HG03135 (cell line): Measurements from ENCODE around the gene PRMT1.
"Not testable (repeated sequence)": the region's sequence is repeated elsewhere in the genome, so short reads cannot be mapped to it uniquely, and the experiment has no call there.

Experiments
- ATAC-seq: cut with Tn5 transposase; IDR thresholded peaks from one replicate; pipeline ENCODE4 v1.9.1; 2021; ENCODE audit warnings: mild to moderate bottlenecking, moderate library complexity; ENCODE audit not compliant: unreplicated experiment

Gene PRMT1

DNA sequence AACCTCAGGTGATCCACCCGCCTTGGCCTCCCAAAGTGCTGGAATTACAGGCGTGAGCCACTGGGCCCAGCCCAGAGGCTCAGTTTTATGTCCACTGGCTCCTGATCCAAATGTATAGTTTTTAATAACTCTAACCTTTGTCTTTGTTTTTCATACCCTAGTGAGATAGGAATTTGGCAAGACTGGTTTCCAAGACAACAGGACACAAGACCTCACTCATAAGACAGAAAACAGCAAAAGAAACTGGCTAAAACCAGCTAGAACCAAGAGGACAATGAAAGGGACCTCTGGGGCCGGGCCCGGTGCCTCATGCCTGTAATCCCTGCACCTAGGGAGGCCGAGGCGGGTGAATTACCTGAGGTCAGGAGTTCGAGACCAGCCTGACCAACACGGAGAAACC lies 41.4 kb downstream of the PRMT1 start:
- no peak for ATAC-seq

DNA sequence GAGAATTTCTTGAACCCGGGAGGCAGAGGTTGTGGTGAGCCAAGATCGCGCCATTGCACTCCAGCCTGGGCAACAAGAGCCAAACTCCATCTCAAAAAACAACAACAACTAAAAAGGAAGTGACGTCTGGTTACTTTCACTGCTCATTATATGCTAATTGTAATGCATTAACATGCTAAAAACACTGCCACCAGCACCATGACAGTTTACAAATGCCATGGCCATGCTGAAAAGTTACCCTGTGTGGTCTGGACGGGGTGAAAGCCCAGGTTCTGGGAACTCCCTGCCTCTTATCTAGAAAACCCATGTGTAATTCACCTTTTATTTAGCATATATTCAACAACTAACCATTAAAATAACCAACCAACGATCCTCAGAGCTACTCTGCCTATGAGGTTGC lies 41.9 kb downstream of the PRMT1 start:
- no peak for ATAC-seq

DNA sequence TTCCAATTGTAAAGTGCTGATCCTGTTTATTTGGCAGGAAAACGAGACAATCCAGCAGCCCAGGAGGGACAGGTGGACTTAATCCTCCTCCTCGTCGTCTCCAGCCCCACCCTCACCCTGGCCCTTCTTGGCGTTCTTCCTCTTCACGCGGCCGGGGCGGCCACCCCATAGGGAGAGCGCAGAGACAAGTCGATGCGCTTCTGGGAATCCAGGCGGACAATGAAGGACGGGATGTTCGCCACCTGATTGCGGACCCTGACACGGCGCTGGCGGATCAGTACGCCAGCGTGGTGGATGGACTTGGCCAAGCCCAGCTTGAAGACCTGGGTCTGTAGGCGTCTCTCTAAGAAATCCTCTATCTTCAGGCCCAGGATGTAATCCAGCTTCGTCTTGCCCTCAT lies 42.3 kb downstream of the PRMT1 start:
- not testable (repeated sequence) for ATAC-seq

DNA sequence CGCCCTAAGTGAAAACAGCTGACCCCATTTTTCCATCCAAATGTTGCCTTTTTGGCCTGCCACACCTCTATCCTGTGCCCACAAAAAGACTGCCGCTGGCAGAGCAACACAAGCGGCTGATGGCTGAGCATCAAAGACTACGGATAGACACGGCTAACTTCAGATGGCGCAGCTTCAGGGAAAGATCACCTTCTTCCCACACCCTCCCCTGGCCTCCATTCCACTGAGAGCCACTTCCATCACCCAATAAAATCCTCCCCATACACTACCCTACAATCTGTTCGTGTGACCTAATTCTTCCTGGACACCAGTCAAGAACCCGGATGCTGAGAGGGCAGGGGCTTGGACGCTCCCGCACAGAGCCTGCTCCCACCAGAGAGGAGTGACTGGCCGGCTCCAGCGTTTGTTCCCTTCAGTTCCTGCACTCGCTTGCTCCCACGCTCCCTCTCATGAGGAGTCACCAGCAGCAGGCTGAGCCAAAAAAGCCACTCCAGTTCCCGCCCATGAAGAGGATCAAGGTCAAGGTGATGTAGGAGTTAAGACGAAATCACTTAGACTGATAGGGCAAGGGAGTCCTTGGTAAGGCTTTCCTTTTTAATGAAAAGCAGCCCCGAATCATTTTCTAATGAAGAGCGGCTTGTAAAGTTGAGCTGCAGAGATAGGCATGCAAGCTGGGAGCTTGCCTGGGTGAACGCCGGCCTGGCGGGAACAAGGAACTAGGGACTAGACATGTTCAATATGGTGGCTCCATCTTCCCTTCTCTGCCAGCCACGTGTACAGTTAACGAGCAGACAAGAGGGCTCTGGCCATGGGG lies 50.4 kb downstream of the PRMT1 start:
- no peak for ATAC-seq

DNA sequence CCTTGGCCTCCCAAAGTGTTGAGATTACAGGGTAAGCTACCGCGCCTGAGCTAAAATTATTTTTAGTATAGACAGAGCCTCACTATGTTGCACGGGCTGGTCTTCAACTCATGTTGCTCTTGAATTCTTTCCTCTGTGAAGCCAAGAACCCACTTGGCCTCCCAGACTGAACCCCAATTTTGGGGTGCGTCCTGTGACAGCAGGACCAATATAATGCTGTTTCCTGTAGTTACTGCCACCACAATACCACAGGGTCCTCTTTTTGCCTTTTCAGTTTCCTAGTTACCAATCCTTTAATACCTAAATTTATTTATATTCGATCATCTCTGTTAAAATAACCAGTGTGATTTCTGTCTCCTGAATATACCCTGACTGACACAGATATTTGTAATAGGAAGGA lies 53.1 kb downstream of the PRMT1 start:
- ATAC-seq = no peak
